ENCODE results near the gene RAD23A. TPM values are rescaled to one million over a fixed set of nuclear protein-coding genes. Genes with fewer than 3 reads are reported as not detected.
A peak's percentile ranks its signal among the peaks of the same experiment; 100 is the strongest.

RAD23A gene
- total and polyA plus RNA-seq, 9 of the 15 experiments (the other 6 are each of a cell fraction or from before 2014, with no cell fraction given): 9.5 to 181 (median 101) TPM

- TF ChIP-seq ZNF407 (IDR thresholded peaks at IDR 0.05; ENCODE audit: low read depth) (no peak), RBM15 (IDR thresholded peaks at IDR 0.05; ENCODE audit: insufficient read depth, low read length) (no peak), NFIC (IDR thresholded peaks at IDR 0.05) (peak; percentile 73), ZNF449 (CRISPR knock-in tag; IDR thresholded peaks at IDR 0.05) (no peak), PBX2 (CRISPR knock-in tag; IDR thresholded peaks at IDR 0.05; ENCODE audit: low read depth) (0 out of 2 replicates have a peak, but pooled peaks have one; percentile 9), PBX2 (tag; conservative IDR thresholded peaks at IDR 0.05; ENCODE audit: low read depth) (peak; percentile 77), IRF1 (CRISPR knock-in tag; IDR thresholded peaks at IDR 0.05; ENCODE audit: borderline replicate concordance) (no peak), ERF (CRISPR knock-in tag; IDR thresholded peaks at IDR 0.05) (0 out of 2 replicates have a peak, but pooled peaks have one; percentile 50), ZNF395 (CRISPR knock-in tag; IDR thresholded peaks at IDR 0.05) (peak; percentile 47; the same call in 1 of the 2 replicates), POLR3G (IDR thresholded peaks at IDR 0.05; ENCODE audit: extremely low read depth, insufficient read length, insufficient replicate concordance) (no peak)
These were observed 7.5 kb upstream of the RAD23A start, which contains the start of gene CALR (continued) for GRCh38 chr19:12937927-12938778.

All from K562 (cell line).